ENCODE measurements around the gene AK9.
A peak's percentile ranks its signal among the peaks of the same experiment; 100 is the strongest.
"Not testable (repeated sequence)": the region's sequence is repeated elsewhere in the genome, so short reads cannot be mapped to it uniquely, and the experiment has no call there.

The AK9 gene

GRCh38 chr6:109695468-109695867 lies 4.5 kb upstream of the AK9 start:
- DNase-seq (ENCODE audit: low spot score), result no peak

- no peak for DNase-seq (ENCODE audit: low spot score)
Observed at GRCh38 chr6:109693111-109693510, 2.1 kb upstream of the AK9 start.

- peak; percentile 55 for DNase-seq (ENCODE audit: low spot score)
Observed at GRCh38 chr6:109690373-109690736, 647 bp downstream of the AK9 start.

- DNase-seq (ENCODE audit: low spot score), result no peak
Observed at GRCh38 chr6:109687271-109687761, 3.7 kb downstream of the AK9 start.

- no peak for DNase-seq (ENCODE audit: low spot score)
Observed at GRCh38 chr6:109686566-109687265, 4.3 kb downstream of the AK9 start.

- not testable (repeated sequence) for DNase-seq (ENCODE audit: low spot score)
Observed at GRCh38 chr6:109678661-109679505, 12.1 kb downstream of the AK9 start.

GRCh38 chr6:109678240-109678639 lies 12.8 kb downstream of the AK9 start:
- DNase-seq (ENCODE audit: low spot score), result no peak

- DNase-seq (ENCODE audit: low spot score), result no peak
Observed at GRCh38 chr6:109676724-109677123, 14.3 kb downstream of the AK9 start.

GRCh38 chr6:109672839-109673238 lies 18.2 kb downstream of the AK9 start:
- DNase-seq (ENCODE audit: low spot score), result no peak

GRCh38 chr6:109672175-109672574 lies 18.8 kb downstream of the AK9 start:
- no peak for DNase-seq (ENCODE audit: low spot score)

GRCh38 chr6:109671733-109672132 lies 19.3 kb downstream of the AK9 start:
- DNase-seq (ENCODE audit: low spot score), result no peak

- no peak for DNase-seq (ENCODE audit: low spot score)
Observed at GRCh38 chr6:109669811-109670210, 21.2 kb downstream of the AK9 start.

GRCh38 chr6:109662192-109662591 lies 28.8 kb downstream of the AK9 start:
- DNase-seq (ENCODE audit: low spot score), result no peak

- no peak for DNase-seq (ENCODE audit: low spot score)
Observed at GRCh38 chr6:109660526-109661320, 30.3 kb downstream of the AK9 start.

- DNase-seq (ENCODE audit: low spot score), result no peak
Observed at GRCh38 chr6:109655761-109656262, 35.2 kb downstream of the AK9 start.

GRCh38 chr6:109653264-109653663 lies 37.7 kb downstream of the AK9 start:
- no peak for DNase-seq (ENCODE audit: low spot score)

GRCh38 chr6:109644131-109644530 lies 46.9 kb downstream of the AK9 start:
- DNase-seq (ENCODE audit: low spot score), result no peak

- DNase-seq (ENCODE audit: low spot score), result no peak
Observed at GRCh38 chr6:109632405-109632804, 58.6 kb downstream of the AK9 start.

GRCh38 chr6:109631403-109631802 lies 59.6 kb downstream of the AK9 start:
- no peak for DNase-seq (ENCODE audit: low spot score)

GRCh38 chr6:109628158-109629000 lies 62.6 kb downstream of the AK9 start:
- no peak for DNase-seq (ENCODE audit: low spot score)

GRCh38 chr6:109626311-109626710 lies 64.7 kb downstream of the AK9 start:
- DNase-seq (ENCODE audit: low spot score), result no peak

Measured in Ammon's horn (tissue), 1 donor.